ENCODE data around the gene SLC7A10.

DNA sequence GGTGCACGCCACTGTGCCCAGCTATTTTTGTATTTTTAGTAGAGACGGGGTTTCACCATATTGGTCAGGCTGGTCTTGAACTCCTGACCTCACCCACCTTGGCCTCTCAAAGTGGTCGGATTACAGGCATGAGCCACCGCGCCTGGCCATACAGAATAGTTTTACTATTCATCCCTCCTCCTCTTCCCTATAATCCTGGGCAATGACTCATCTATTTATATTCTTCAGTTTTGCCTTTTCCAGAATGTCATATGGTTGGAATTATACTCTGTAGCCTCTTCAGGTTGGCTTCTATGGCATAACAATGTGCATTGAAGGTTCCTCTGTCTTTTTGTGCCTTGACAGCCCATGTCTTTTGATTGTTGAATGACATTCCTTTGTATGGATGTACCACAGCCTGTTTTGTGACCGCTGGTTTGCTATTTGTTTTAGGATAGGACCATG is 53.7 kb downstream of the SLC7A10 start:
- TF ChIP-seq, protein P1, sequence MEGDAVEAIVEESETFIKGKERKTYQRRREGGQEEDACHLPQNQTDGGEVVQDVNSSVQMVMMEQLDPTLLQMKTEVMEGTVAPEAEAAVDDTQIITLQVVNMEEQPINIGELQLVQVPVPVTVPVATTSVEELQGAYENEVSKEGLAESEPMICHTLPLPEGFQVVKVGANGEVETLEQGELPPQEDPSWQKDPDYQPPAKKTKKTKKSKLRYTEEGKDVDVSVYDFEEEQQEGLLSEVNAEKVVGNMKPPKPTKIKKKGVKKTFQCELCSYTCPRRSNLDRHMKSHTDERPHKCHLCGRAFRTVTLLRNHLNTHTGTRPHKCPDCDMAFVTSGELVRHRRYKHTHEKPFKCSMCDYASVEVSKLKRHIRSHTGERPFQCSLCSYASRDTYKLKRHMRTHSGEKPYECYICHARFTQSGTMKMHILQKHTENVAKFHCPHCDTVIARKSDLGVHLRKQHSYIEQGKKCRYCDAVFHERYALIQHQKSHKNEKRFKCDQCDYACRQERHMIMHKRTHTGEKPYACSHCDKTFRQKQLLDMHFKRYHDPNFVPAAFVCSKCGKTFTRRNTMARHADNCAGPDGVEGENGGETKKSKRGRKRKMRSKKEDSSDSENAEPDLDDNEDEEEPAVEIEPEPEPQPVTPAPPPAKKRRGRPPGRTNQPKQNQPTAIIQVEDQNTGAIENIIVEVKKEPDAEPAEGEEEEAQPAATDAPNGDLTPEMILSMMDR (conservative IDR thresholded peaks at IDR 0.05; ENCODE audit: low read length), result no peak
- no peak for TF ChIP-seq EZH2phosphoT487 (IDR thresholded peaks at IDR 0.05; ENCODE audit: borderline replicate concordance, low read depth, low read length)
